ENCODE measurements around the gene ZMAT3. TPM values are rescaled to one million over a fixed set of nuclear protein-coding genes. Genes with fewer than 3 reads are reported as not detected.

ZMAT3 gene
- total and polyA plus RNA-seq, 2 of the 8 experiments (the other 6 are each of a cell fraction or from before 2014, with no cell fraction given) = 5.0 to 9.2 TPM

- H3K23me2 ChIP-seq (ENCODE audit: low read depth, low read length) = no peaks in the 10 kb centered on the region
- H3K79me1 ChIP-seq (ENCODE audit: low read depth, low read length) = no peaks in the 10 kb centered on the region
- no peak overlapping the region for H4K91ac ChIP-seq (replicated peaks; ENCODE audit: insufficient read length, low read length)
- no peak overlapping the region for H2AK5ac ChIP-seq (ENCODE audit: low read depth, low read length)
- no peak overlapping the region for H3K4me2 ChIP-seq (ENCODE audit: insufficient read depth in 1 of 2, low read depth in 2 of 2, low read length in 2 of 2)
- no peak overlapping the region for H4K8ac ChIP-seq (ENCODE audit: extremely low read depth, insufficient read depth, low read length)
- no peak overlapping the region for H2AFZ ChIP-seq (ENCODE audit: low read length)
- no peak for FAIRE-seq
- 81% methylated on average over 1 of the region's 1 CpG; no CpG with 5 or more reads in 1 of the 2 experiments for WGBS, 2 experiments (ENCODE audit: extremely low coverage in 1 of 2, insufficient coverage in 1 of 2, insufficient read length in 1 of 2, insufficient replicate concordance in 2 of 2, low coverage in 1 of 2, low lambda C conversion rate in 2 of 2, missing lambda C conversion rate in 1 of 2)
- no peak overlapping the region for H2BK15ac ChIP-seq (ENCODE audit: low read length)
- H3K4me3 ChIP-seq (ENCODE audit: extremely low read depth in 1 of 4, insufficient read depth in 2 of 4, low read depth in 3 of 4, low read length in 4 of 4) = no peak overlapping the region
- POLR2A ChIA-PET (ENCODE audit: partially characterized antibody) = no interaction called here
- H3K23ac ChIP-seq (ENCODE audit: insufficient read length) = no peak overlapping the region
- no peak overlapping the region for H2BK20ac ChIP-seq (ENCODE audit: low read length)
- no peaks in the 10 kb centered on the region for H4K20me1 ChIP-seq (replicated peaks in 1 of 2; ENCODE audit: control insufficient read depth in 1 of 2, insufficient read depth in 2 of 2, low read length in 2 of 2)
- no peak overlapping the region for H3K14ac ChIP-seq (ENCODE audit: insufficient read length)
- no peak overlapping the region for H2BK5ac ChIP-seq (ENCODE audit: low read depth, low read length)
- no peak overlapping the region for H3K9ac ChIP-seq (replicated peaks in 1 of 4; ENCODE audit: extremely low read depth in 1 of 4, low read depth in 3 of 4, low read length in 3 of 4)
- no peak overlapping the region for H4K5ac ChIP-seq (ENCODE audit: insufficient read length, low read depth, low read length)
- peaks cover 3 to 4% of the 10 kb centered on the region in 2 experiments; a peak in 2 of 4 replicates for H3K9me3 ChIP-seq (ENCODE audit: insufficient read depth in 2 of 2, low read depth in 1 of 2, low read length in 1 of 2)
- H2BK120ac ChIP-seq (replicated peaks; ENCODE audit: low read depth, low read length) = no peak overlapping the region
- no peak for DNase-seq (ENCODE audit: low read depth in 1 of 2, low spot score in 2 of 2)
- no peak overlapping the region for H3K18ac ChIP-seq (ENCODE audit: extremely low read depth, low read length)
- no peak overlapping the region for H2BK12ac ChIP-seq (ENCODE audit: low read depth, low read length)
- no peaks in the 10 kb centered on the region; a peak in 1 of 8 replicates for H3K36me3 ChIP-seq (ENCODE audit: control insufficient read depth in 2 of 4, insufficient read depth in 4 of 4, low read length in 3 of 4)
- no peak overlapping the region for H3K4ac ChIP-seq (replicated peaks; ENCODE audit: insufficient read length, low read depth, low read length)
- H3K27me3 ChIP-seq (replicated peaks in 1 of 4; ENCODE audit: control insufficient read depth in 3 of 4, extremely low read depth in 1 of 4, insufficient read depth in 3 of 4, low read length in 3 of 4) = no peaks in the 10 kb centered on the region
- CTCF ChIA-PET (ENCODE audit: partially characterized antibody) = interaction anchor here (0.7 to 1.3 kb wide), 6 partner anchors 9 to 207 kb away, joined by 3 to 6 read pairs (median 3); no protein-coding TSS in a partner anchor
- H3K79me2 ChIP-seq (ENCODE audit: control insufficient read depth in 1 of 2, insufficient read depth in 2 of 2, low read length in 2 of 2) = no peaks in the 10 kb centered on the region
- no peak overlapping the region for H3K56ac ChIP-seq (replicated peaks; ENCODE audit: insufficient read length, low read depth, low read length)
- H3K27ac ChIP-seq (ENCODE audit: low read depth, low read length) = no peak overlapping the region
- H3K4me1 ChIP-seq (replicated peaks in 1 of 4; ENCODE audit: control insufficient read depth in 3 of 4, insufficient read depth in 4 of 4, low read length in 3 of 4) = no peaks in the 10 kb centered on the region
- TF ChIP-seq HDAC2 (IDR thresholded peaks at IDR 0.05; ENCODE audit: borderline replicate concordance in 1 of 2, low read depth in 2 of 2, low read length in 2 of 2) (no peak), BACH1 (IDR thresholded peaks at IDR 0.05; ENCODE audit: low read length) (no peak), SIRT6 (IDR thresholded peaks at IDR 0.05; ENCODE audit: low read length) (no peak), ZNF274 (IDR thresholded peaks at IDR 0.05; ENCODE audit: borderline replicate concordance, extremely low read depth, low read length) (no peak), SIN3A (conservative IDR thresholded peaks at IDR 0.05 in 1 of 2, IDR thresholded peaks at IDR 0.05 in 1 of 2; ENCODE audit: low read depth in 1 of 2, low read length in 2 of 2) (no peak), CBX5 (IDR thresholded peaks at IDR 0.05; ENCODE audit: low read depth, low read length) (no peak), SUZ12 (IDR thresholded peaks at IDR 0.05; ENCODE audit: low read length) (no peak), POU5F1 (IDR thresholded peaks at IDR 0.05; ENCODE audit: low read depth, low read length) (no peak), HDAC6 (IDR thresholded peaks at IDR 0.05; ENCODE audit: low read depth, low read length) (no peak), ATF2 (IDR thresholded peaks at IDR 0.05; ENCODE audit: low read length) (no peak), CHD2 (IDR thresholded peaks at IDR 0.05; ENCODE audit: low read length) (no peak), GTF2F1 (IDR thresholded peaks at IDR 0.05; ENCODE audit: borderline replicate concordance, low read depth, low read length) (no peak), POLR2A (IDR thresholded peaks at IDR 0.05; ENCODE audit: control extremely low read depth in 1 of 2, low read depth in 2 of 2, low read length in 2 of 2) (no peak)
These were observed 36.5 kb upstream of the ZMAT3 start for GRCh38 chr3:179108086-179108485.
